CD14-positive monocyte (primary cell): ENCODE results near the gene CCDC180. TPM values are rescaled to one million over a fixed set of nuclear protein-coding genes. Genes with fewer than 3 reads are reported as not detected.

Source experiments
- DNase-seq, 3 donors: peaks; one replicate each; pipeline ENCODE4 v3.0.0-alpha.2; 2011 to 2022
- H2AFZ ChIP-seq: 2 replicates; pipeline ENCODE4 v1.6.0; 2012; ENCODE audit warnings: mild to moderate bottlenecking, low read depth, low read length, inconsistent platforms; ENCODE audit not compliant: insufficient read depth, poor library complexity, severe bottlenecking
- H3K27ac ChIP-seq, 2 donors: 1 replicate in 1 of 2; 2 replicates in 1 of 2; pipeline ENCODE4 v1.5.1; 2012 to 2013; ENCODE audit warnings: low read length in 2 of 2, control low read depth in 1 of 2, inconsistent platforms in 1 of 2, low read depth in 1 of 2, mild to moderate bottlenecking in 1 of 2
- H3K27me3 ChIP-seq, 2 donors: one replicate each; pipeline versions ENCODE4 v1.6.0 to v1.6.1; 2011 to 2013; ENCODE audit warnings: low read length in 2 of 2; ENCODE audit not compliant: control insufficient read depth in 2 of 2, insufficient read depth in 2 of 2
- H3K36me3 ChIP-seq, 2 donors: replicated peaks in 1 of 2; 1 replicate in 1 of 2; 2 replicates in 1 of 2; pipeline versions ENCODE4 v1.5.1 to v1.6.1; 2012 to 2013; ENCODE audit warnings: low read length in 2 of 2, control low read depth in 1 of 2, inconsistent platforms in 1 of 2, mild to moderate bottlenecking in 1 of 2; ENCODE audit not compliant: insufficient read depth in 2 of 2, control insufficient read depth in 1 of 2
- H3K4me1 ChIP-seq, 2 donors: 1 replicate in 1 of 2; 2 replicates in 1 of 2; pipeline versions ENCODE4 v1.5.1 to v1.6.1; 2012 to 2013; ENCODE audit warnings: low read length in 2 of 2, control low read depth in 1 of 2, inconsistent platforms in 1 of 2, mild to moderate bottlenecking in 1 of 2, moderate library complexity in 1 of 2; ENCODE audit not compliant: insufficient read depth in 2 of 2, control insufficient read depth in 1 of 2
- H3K4me2 ChIP-seq: replicated peaks from 2 replicates; pipeline ENCODE3; 2012; ENCODE audit warnings: low read length, moderate library complexity, mild to moderate bottlenecking; ENCODE audit not compliant: poor library complexity, severe bottlenecking; ENCODE audit errors: extremely low read depth
- H3K4me3 ChIP-seq, 3 experiments: fragments of 200-600 bp in 1 of 3; sonication (generic) in 1 of 3; replicated peaks in 1 of 3; 1 replicate in 2 of 3; 2 replicates in 1 of 3; pipeline ENCODE4 v1.5.1; 2011 to 2013; ENCODE audit warnings: low read length in 3 of 3, mild to moderate bottlenecking in 3 of 3, control low read depth in 2 of 3, low read depth in 2 of 3, inconsistent platforms in 1 of 3, moderate library complexity in 1 of 3
- H3K79me2 ChIP-seq: 2 replicates; pipeline ENCODE4 v1.6.0; 2012; ENCODE audit warnings: mild to moderate bottlenecking, control low read depth, inconsistent platforms, low read length, moderate library complexity; ENCODE audit not compliant: insufficient read depth
- H3K9ac ChIP-seq: 2 replicates; pipeline ENCODE4 v1.6.0; 2017; ENCODE audit warnings: low read length, mild to moderate bottlenecking; ENCODE audit not compliant: insufficient read depth, poor library complexity, severe bottlenecking
- H3K9me3 ChIP-seq, 2 donors: replicated peaks in 1 of 2; 1 replicate in 1 of 2; 2 replicates in 1 of 2; pipeline versions ENCODE4 v1.5.1 to v1.6.1; 2012 to 2013; ENCODE audit warnings: low read length in 2 of 2, control low read depth in 1 of 2; ENCODE audit not compliant: control insufficient read depth in 1 of 2, insufficient read depth in 1 of 2
- H4K20me1 ChIP-seq: 2 replicates; pipeline ENCODE4 v1.6.0; 2012; ENCODE audit warnings: mild to moderate bottlenecking, low read length, control low read depth, moderate library complexity; ENCODE audit not compliant: insufficient read depth
- H3K27ac Mint-ChIP-seq, 7 donors: one replicate each; pipeline ENCODE4 v1.8.0; 2020; ENCODE audit warnings: mild to moderate bottlenecking in 7 of 7, mixed read lengths in 7 of 7, moderate library complexity in 6 of 7, inconsistent platforms in 2 of 7
- H3K27me3 Mint-ChIP-seq, 3 donors: one replicate each; pipeline ENCODE4 v1.8.0; 2021 to 2022; ENCODE audit warnings: low read depth in 3 of 3, mild to moderate bottlenecking in 3 of 3, mixed read lengths in 3 of 3, moderate library complexity in 3 of 3, inconsistent platforms in 1 of 3
- H3K36me3 Mint-ChIP-seq, 2 donors: one replicate each; pipeline ENCODE4 v1.8.0; 2020; ENCODE audit warnings: mixed read lengths in 2 of 2, inconsistent platforms in 1 of 2, mild to moderate bottlenecking in 1 of 2
- H3K4me1 Mint-ChIP-seq: one replicate; pipeline ENCODE4 v1.8.0; 2020; ENCODE audit warnings: mild to moderate bottlenecking, mixed read lengths
- H3K4me3 Mint-ChIP-seq, 2 donors: one replicate each; pipeline ENCODE4 v1.8.0; 2020; ENCODE audit warnings: mild to moderate bottlenecking in 2 of 2, mixed read lengths in 2 of 2, moderate library complexity in 1 of 2
- H3K9me3 Mint-ChIP-seq, 7 donors: one replicate each; pipeline ENCODE4 v1.8.0; 2020 to 2022; ENCODE audit warnings: mixed read lengths in 7 of 7, mild to moderate bottlenecking in 6 of 7, moderate library complexity in 6 of 7, inconsistent platforms in 2 of 7
- CTCF ChIP-seq: fragments of 200-600 bp; IDR thresholded peaks from one replicate; pipeline ENCODE4 v1.8.0; 2022; ENCODE audit warnings: antibody characterized with exemption, mild to moderate bottlenecking
- WGBS: methylation state at CpG from one replicate; pipeline ENCODE4 v1.1.5; 2013; ENCODE audit warnings: missing lambda C conversion rate; ENCODE audit not compliant: insufficient coverage; 5-methylcytosine and 5-hydroxymethylcytosine counted together
- intact Hi-C, 2 donors: fragments of 100-400 bp; cut with micrococcal nuclease; formaldehyde crosslinking; loops; one replicate each; pipeline versions ENCODE4 v1.15.0 to v1.15.1; 2023
- polyA plus RNA-seq, 3 donors: library from polyadenylated mRNA; depleted of rRNA in 1 of 3; unstranded in 2 of 3; stranded (reverse) in 1 of 3; fragments of 300-500 nt in 2 of 3; fragments of >200 nt in 1 of 3; fragmentation: Illumina TruSeq in 2 of 3; gene quantifications; 1 replicate in 2 of 3; 2 replicates in 1 of 3; pipeline ENCODE4 v1.2.3, GENCODE V29; 2012 to 2021

The CCDC180 gene
- polyA plus RNA-seq, 3 donors, result 0.24 to 1.3 TPM; not detected in 1

GRCh38 chr9:97297889-97298288 is 9.6 kb upstream of the CCDC180 start:
- no peak for TF ChIP-seq CTCF
- H3K27ac Mint-ChIP-seq, result no peak overlapping the region
- Histone ChIP-seq H2AFZ (no peak overlapping the region), H3K79me2 (no peaks in the 10 kb centered on the region), H3K27ac (no peak overlapping the region), H3K9ac (no peak overlapping the region), H3K27me3 (no peaks in the 10 kb centered on the region), H3K4me3 (no peak overlapping the region), H4K20me1 (no peaks in the 10 kb centered on the region), H3K4me1 (no peaks in the 10 kb centered on the region), H3K36me3 (peaks cover 0 to 7% of the 10 kb centered on the region in 2 donors), H3K9me3 (peaks cover 3 to 4% of the 10 kb centered on the region in 2 donors), H3K4me2 (no peak overlapping the region)
- peaks cover 6 to 22% (median 13%) of the 10 kb centered on the region in 7 donors for H3K9me3 Mint-ChIP-seq
- DNase-seq, result no peak
- WGBS, result no CpG with 5 or more reads among the region's 2 CpGs
- H3K4me3 Mint-ChIP-seq, result no peak overlapping the region
- intact Hi-C loops, result no loop called here
- no peaks in the 10 kb centered on the region for H3K27me3 Mint-ChIP-seq
- H3K4me1 Mint-ChIP-seq, result peaks cover 3% of the 10 kb centered on the region
- H3K36me3 Mint-ChIP-seq, result peaks cover 3 to 10% of the 10 kb centered on the region in 2 donors

DNA sequence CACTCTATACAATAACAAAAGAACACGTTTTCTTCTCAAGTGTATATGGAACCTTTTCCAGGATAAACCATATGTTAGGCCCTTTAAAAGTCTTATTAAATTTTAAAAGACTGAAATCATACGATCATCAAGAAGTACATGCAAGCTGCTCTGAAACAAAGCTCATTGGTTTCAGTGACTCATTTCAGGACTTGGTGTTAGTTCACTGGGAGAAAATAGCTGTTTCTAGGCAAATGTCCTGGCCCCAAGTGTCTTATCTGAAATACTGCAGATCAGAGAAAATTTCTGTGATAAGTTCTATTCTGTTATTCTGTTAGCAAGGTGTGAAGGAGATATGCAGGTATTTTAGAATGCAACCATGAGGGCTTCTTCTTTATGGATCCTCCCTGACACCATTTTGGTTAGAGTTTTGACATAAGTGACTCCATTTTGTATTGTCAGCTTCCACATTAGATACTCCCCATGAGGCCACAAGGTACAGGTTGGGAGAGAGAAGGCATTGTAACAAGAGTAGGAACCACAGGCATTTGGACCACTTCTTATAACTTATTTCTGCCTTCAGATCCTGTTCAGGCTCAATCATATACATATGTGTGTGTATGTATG is 7.5 kb upstream of the CCDC180 start:
- 100% methylated on average over 1 of the region's 2 CpGs for WGBS
- H3K9me3 Mint-ChIP-seq, result peaks cover 8 to 29% (median 13%) of the 10 kb centered on the region in 7 donors
- no peak for TF ChIP-seq CTCF

More for the DNA sequence above, 7.5 kb upstream of the CCDC180 start:
- Histone ChIP-seq H3K27me3 (no peaks in the 10 kb centered on the region), H3K79me2 (no peaks in the 10 kb centered on the region), H3K4me1 (no peaks in the 10 kb centered on the region), H3K9ac (no peak overlapping the region), H3K36me3 (peaks cover 0 to 2% of the 10 kb centered on the region in 2 donors), H2AFZ (no peak overlapping the region), H3K9me3 (peaks cover 3 to 4% of the 10 kb centered on the region in 2 donors), H3K27ac (no peak overlapping the region), H3K4me3 (no peak overlapping the region), H3K4me2 (no peak overlapping the region), H4K20me1 (no peaks in the 10 kb centered on the region)
- H3K27ac Mint-ChIP-seq, result no peak overlapping the region
- H3K36me3 Mint-ChIP-seq, result peaks cover 0 to 5% of the 10 kb centered on the region in 2 donors
- no peak overlapping the region for H3K4me3 Mint-ChIP-seq
- intact Hi-C loops, result no loop called here
- no peaks in the 10 kb centered on the region for H3K4me1 Mint-ChIP-seq
- no peak for DNase-seq
- H3K27me3 Mint-ChIP-seq, result no peaks in the 10 kb centered on the region
